ENCODE results near the gene LRRC23. TPM values are rescaled to one million over a fixed set of nuclear protein-coding genes. Genes with fewer than 3 reads are reported as not detected.
A peak's percentile ranks its signal among the peaks of the same experiment; 100 is the strongest.

LRRC23 gene
- total RNA-seq, 3 donors from 2014 or later (not counting 1 experiment from before 2014, with no cell fraction given), result 8.1 to 16.8 (median 9.8) TPM

DNA sequence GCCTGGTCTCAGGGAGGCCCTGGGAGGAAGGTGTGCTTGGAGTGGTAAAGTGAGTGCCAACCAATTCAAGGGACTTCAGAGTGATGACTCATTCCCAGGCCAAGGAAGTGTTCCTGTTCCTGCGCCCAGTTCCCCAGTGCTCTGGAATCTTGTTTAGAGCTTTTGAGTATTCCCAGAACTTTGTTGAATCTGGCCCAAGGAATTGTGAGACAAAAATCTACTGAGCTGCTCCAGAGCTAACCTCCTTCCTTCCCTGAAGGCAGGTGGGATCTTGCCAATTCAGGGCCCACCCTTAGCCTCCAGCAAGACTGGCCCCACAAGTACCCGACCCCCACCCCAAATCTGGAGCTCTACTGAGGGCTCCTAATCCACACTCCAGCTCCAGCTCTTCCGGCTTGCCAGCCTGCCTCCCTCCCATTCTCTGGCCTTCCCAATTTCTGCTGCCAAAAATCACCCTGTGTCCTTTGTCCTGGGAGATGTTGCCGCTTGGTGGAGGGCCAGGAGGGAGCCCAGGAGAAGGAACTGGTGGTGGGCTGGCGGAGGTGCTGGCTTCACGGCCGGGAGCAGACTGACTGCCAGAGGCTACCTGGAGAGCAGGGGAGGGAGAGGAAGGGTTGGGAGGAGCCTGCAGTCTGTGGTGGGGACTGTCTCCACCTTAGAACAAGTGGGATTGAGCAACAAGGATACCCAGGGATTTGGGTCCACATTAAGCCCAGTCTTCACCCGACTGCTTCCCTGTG is 21.1 kb downstream of the LRRC23 start:
- Histone ChIP-seq H3K27ac (ENCODE audit: low read length) (no peak overlapping the region), H3K4me3 (ENCODE audit: low read length) (no peak overlapping the region), H3K27me3 (ENCODE audit: control insufficient read depth, insufficient read depth, low read length) (no peaks in the 10 kb centered on the region), H3K4me1 (ENCODE audit: control insufficient read depth, insufficient read depth, low read length) (peaks cover 43% of the 10 kb centered on the region), H3K9me3 (ENCODE audit: control insufficient read depth, insufficient read depth, low read length) (no peaks in the 10 kb centered on the region), H3K36me3 (ENCODE audit: control insufficient read depth, insufficient read depth, low read length) (no peaks in the 10 kb centered on the region)
- TF ChIP-seq, protein P1, sequence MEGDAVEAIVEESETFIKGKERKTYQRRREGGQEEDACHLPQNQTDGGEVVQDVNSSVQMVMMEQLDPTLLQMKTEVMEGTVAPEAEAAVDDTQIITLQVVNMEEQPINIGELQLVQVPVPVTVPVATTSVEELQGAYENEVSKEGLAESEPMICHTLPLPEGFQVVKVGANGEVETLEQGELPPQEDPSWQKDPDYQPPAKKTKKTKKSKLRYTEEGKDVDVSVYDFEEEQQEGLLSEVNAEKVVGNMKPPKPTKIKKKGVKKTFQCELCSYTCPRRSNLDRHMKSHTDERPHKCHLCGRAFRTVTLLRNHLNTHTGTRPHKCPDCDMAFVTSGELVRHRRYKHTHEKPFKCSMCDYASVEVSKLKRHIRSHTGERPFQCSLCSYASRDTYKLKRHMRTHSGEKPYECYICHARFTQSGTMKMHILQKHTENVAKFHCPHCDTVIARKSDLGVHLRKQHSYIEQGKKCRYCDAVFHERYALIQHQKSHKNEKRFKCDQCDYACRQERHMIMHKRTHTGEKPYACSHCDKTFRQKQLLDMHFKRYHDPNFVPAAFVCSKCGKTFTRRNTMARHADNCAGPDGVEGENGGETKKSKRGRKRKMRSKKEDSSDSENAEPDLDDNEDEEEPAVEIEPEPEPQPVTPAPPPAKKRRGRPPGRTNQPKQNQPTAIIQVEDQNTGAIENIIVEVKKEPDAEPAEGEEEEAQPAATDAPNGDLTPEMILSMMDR (IDR thresholded peaks at IDR 0.05), result no peak
- DNase-seq (no peak), ATAC-seq (no peak)
- peaks cover 38 to 43% of the 10 kb centered on the region in 2 donors for H3K4me1 Mint-ChIP-seq
- no peaks in the 10 kb centered on the region for H3K27me3 Mint-ChIP-seq (ENCODE audit: low read depth in 2 of 2)
- 83% methylated on average over 8 of the region's 8 CpGs for WGBS (ENCODE audit: insufficient coverage)
- peak overlapping the region; percentile 90 for H3K4me3 Mint-ChIP-seq
- no peaks in the 10 kb centered on the region for H3K36me3 Mint-ChIP-seq
- intact Hi-C loops (cut with micrococcal nuclease), result loop anchor here (2.0 kb wide), 1 partner anchor 19 kb away; the partner anchor contains the start of gene C12orf57
- H3K27ac Mint-ChIP-seq, result peak overlapping the region in 1 of 2 donors; percentile 89
- no peaks in the 10 kb centered on the region for H3K9me3 Mint-ChIP-seq

DNA sequence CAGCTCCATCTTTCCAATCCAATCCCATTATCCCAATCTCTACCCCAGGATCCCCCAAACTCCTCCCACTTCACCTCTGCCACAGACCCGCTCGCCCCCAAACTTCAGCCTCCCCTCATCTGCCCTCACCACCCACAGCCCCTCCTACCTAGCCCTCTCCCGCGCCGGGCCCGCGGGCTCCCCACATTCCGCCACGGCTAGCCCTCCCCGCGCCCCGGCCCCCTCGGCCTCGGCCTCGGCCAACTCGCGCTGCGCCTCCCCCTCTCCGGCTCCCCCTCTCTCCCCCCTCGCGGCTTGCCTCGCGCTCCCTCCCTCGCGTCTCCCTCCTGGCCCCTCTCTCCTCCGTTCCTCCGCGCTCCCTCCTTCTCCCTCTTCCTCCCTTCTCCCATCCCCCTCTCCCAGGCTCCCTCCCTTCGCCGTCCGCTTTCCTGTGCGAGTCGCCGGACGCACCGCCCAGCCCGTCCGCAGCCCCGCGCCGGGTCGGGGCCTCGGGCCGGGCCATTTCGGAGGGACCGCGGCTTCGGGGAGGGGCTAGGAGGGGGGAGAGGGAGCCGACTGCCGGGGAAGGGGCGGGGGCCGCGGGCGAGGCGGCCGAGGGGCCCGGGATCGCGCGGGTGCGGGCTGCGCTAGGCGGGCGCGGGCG is 22.9 kb downstream of the LRRC23 start, which contains the start of gene ATN1:
Gene ATN1 (plus strand): TSS at position 581 of the 643 bp plus-strand sequence. CDS start 6,043 bp downstream, outside the sequence.
- under 1% methylated on average over 66 of the region's 66 CpGs for WGBS (ENCODE audit: insufficient coverage)
- TF ChIP-seq, protein P1 (IDR thresholded peaks at IDR 0.05), result no peak
- peaks cover 38% of the 10 kb centered on the region for H3K4me1 ChIP-seq (ENCODE audit: control insufficient read depth, insufficient read depth, low read length)

DNA sequence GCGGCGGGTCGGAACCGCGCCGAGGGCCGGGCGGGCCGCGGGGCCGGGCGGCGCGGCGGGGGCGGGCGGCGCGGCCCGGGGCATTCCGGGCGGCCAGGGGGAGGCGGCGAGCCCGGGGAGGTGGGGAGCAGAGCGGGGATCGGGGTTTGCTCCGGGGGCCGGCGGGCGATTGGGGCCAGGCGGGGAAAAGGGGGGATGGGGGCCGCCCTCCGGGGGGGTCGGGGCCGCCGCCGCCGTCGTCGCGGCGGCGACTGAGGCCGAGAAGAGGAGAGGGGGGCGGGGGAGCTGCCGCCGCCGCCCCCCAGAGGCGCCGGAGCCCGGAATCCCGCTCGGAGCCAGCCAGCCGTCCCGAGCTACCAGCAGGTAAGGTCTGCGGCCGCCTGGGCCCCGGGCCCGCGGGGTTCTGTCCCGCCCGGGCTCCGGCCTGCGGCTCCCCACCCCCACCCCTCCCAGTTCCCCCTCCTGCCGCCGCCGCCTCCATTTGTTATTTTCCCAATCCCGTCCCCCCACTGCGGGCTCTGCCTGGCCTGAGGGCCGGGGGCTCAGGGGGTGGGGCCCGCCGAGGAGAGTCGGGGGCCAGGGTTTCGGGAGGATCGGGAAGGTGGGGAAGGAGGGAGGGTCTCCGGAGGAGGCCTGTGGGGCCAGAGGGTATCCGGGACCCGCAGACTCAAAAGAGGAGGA is 23.5 kb downstream of the LRRC23 start:
- ATAC-seq (peak; percentile 56 to 60 (median 60)), DNase-seq (no peak)
- Mint-ChIP-seq H3K27ac (peak overlapping the region; percentile 72 to 86), H3K9me3 (no peaks in the 10 kb centered on the region), H3K4me1 (peaks cover 38 to 43% of the 10 kb centered on the region in 2 donors), H3K27me3 (ENCODE audit: low read depth in 2 of 2) (no peaks in the 10 kb centered on the region), H3K36me3 (no peaks in the 10 kb centered on the region), H3K4me3 (peak overlapping the region; percentile 92)
- intact Hi-C loops (cut with micrococcal nuclease), result no loop called here
- TF ChIP-seq, protein P1 (IDR thresholded peaks at IDR 0.05), result no peak
- Histone ChIP-seq H3K27ac (ENCODE audit: low read length) (peak overlapping the region; percentile 65), H3K27me3 (ENCODE audit: control insufficient read depth, insufficient read depth, low read length) (no peaks in the 10 kb centered on the region), H3K36me3 (ENCODE audit: control insufficient read depth, insufficient read depth, low read length) (no peaks in the 10 kb centered on the region), H3K4me3 (ENCODE audit: low read length) (peak overlapping the region; percentile 38), H3K4me1 (ENCODE audit: control insufficient read depth, insufficient read depth, low read length) (peaks cover 33% of the 10 kb centered on the region), H3K9me3 (ENCODE audit: control insufficient read depth, insufficient read depth, low read length) (no peaks in the 10 kb centered on the region)
- WGBS (ENCODE audit: insufficient coverage), result under 1% methylated on average over 75 of the region's 79 CpGs

More for the DNA sequence above, 22.9 kb downstream of the LRRC23 start, which contains the start of gene ATN1:
- Histone ChIP-seq H3K9me3 (ENCODE audit: control insufficient read depth, insufficient read depth, low read length) (no peaks in the 10 kb centered on the region), H3K27ac (ENCODE audit: low read length) (peak within 1 kb of the TSS; percentile 65), H3K36me3 (ENCODE audit: control insufficient read depth, insufficient read depth, low read length) (no peaks in the 10 kb centered on the region), H3K27me3 (ENCODE audit: control insufficient read depth, insufficient read depth, low read length) (no peaks in the 10 kb centered on the region), H3K4me3 (ENCODE audit: low read length) (peak within 1 kb of the TSS; percentile 47)
- intact Hi-C loops (cut with micrococcal nuclease), result no loop called here
- Mint-ChIP-seq H3K27ac (peak within 1 kb of the TSS; percentile 88 to 90), H3K4me3 (peak within 1 kb of the TSS; percentile 92), H3K36me3 (no peaks in the 10 kb centered on the region), H3K4me1 (peaks cover 38 to 43% of the 10 kb centered on the region in 2 donors), H3K27me3 (ENCODE audit: low read depth in 2 of 2) (no peaks in the 10 kb centered on the region), H3K9me3 (no peaks in the 10 kb centered on the region)
- DNase-seq (peak; percentile 47 to 65), ATAC-seq (peak; percentile 38 to 53 (median 52))
